Measurements from ENCODE around the gene HOXA3. TPM values are rescaled to one million over a fixed set of nuclear protein-coding genes. Genes with fewer than 3 reads are reported as not detected.
A peak's percentile ranks its signal among the peaks of the same experiment; 100 is the strongest.

HOXA3 gene
- total and polyA plus RNA-seq, 9 of the 15 experiments (the other 6 are each of a cell fraction or from before 2014, with no cell fraction given) = 0.04 to 0.13 TPM; not detected in 7

- Histone ChIP-seq H3K27ac (ENCODE audit: extremely low read depth, low read depth, low read length) (no peak overlapping the region), H3K9me3 (replicated peaks; ENCODE audit: control insufficient read depth, insufficient read depth, low read depth, low read length) (no peaks in the 10 kb centered on the region), H3K27me3 (ENCODE audit: control insufficient read depth in 2 of 2, insufficient read depth in 2 of 2, low read length in 2 of 2) (peaks cover 53 to 73% of the 10 kb centered on the region in 2 experiments), H3K4me2 (ENCODE audit: insufficient read depth, low read length) (no peak overlapping the region), H2AFZ (ENCODE audit: low read depth, low read length) (no peak overlapping the region), H3K9ac (ENCODE audit: insufficient read depth in 1 of 2, low read depth in 2 of 2, low read length in 2 of 2) (no peak overlapping the region), H3K4me3 (no peak overlapping the region), H3K9me1 (ENCODE audit: control insufficient read depth, insufficient read depth, low read length) (no peaks in the 10 kb centered on the region), H3K36me3 (ENCODE audit: control insufficient read depth, insufficient read depth, low read length) (no peaks in the 10 kb centered on the region), H3K4me1 (replicated peaks in 1 of 2; ENCODE audit: control insufficient read depth in 2 of 2, insufficient read depth in 2 of 2, low read length in 2 of 2) (peaks cover 0 to 17% of the 10 kb centered on the region in 2 experiments; a peak in 2 of 5 replicates), H4K20me1 (replicated peaks; ENCODE audit: control insufficient read depth, insufficient read depth, low read length) (no peaks in the 10 kb centered on the region), H3K79me2 (ENCODE audit: control insufficient read depth, insufficient read depth, low read length) (no peaks in the 10 kb centered on the region)
- CTCF ChIA-PET (ENCODE audit: low intra/inter-chr PET ratio) = no interaction called here
- no TSS peak for BruUV-seq (replicated peaks)
- 0 out of 2 replicates have a peak, but pooled peaks have one; percentile 25 for TF ChIP-seq EZH2 (IDR thresholded peaks at IDR 0.05; ENCODE audit: borderline replicate concordance, low read depth, low read length)
- no peak for TF ChIP-seq MAFF (IDR thresholded peaks at IDR 0.05; ENCODE audit: low read length)
- intact Hi-C loops (cut with micrococcal nuclease) = no loop called here
- POLR2A ChIA-PET = interaction anchor here (0.5 kb wide), 1 partner anchor 260 kb away, joined by 3 read pairs; no protein-coding TSS in a partner anchor
- FAIRE-seq (no peak), ATAC-seq (no peak), DNase-seq (ENCODE audit: extremely low read depth in 1 of 4, low spot score in 3 of 4) (no peak)
- 7% methylated on average over 29 of the region's 35 CpGs for WGBS (ENCODE audit: insufficient coverage, low coverage, missing lambda C conversion rate)
- in situ Hi-C loops (cut with MboI) = no loop called here
Observed at GRCh38 chr7:27097686-27098577, 54.5 kb downstream of the HOXA3 start.

- in situ Hi-C loops (cut with MboI) = no loop called here
- no peak overlapping the region for H3K4me2 ChIP-seq (ENCODE audit: insufficient read depth, low read length)
- no TSS peak for BruUV-seq (replicated peaks)
- no peak for ATAC-seq
- no peak overlapping the region for H3K27ac ChIP-seq (ENCODE audit: extremely low read depth, low read depth, low read length)
- H3K4me1 ChIP-seq (replicated peaks in 1 of 2; ENCODE audit: control insufficient read depth in 2 of 2, insufficient read depth in 2 of 2, low read length in 2 of 2) = peaks cover 0 to 15% of the 10 kb centered on the region in 2 experiments; a peak in 2 of 5 replicates
- no peaks in the 10 kb centered on the region for H3K9me3 ChIP-seq (replicated peaks; ENCODE audit: control insufficient read depth, insufficient read depth, low read depth, low read length)
- ChIA-PET CTCF (ENCODE audit: low intra/inter-chr PET ratio) (no interaction called here), POLR2A (no interaction called here)
- no peak for DNase-seq (ENCODE audit: extremely low read depth in 1 of 4, low spot score in 3 of 4)
- H3K27me3 ChIP-seq (ENCODE audit: control insufficient read depth in 2 of 2, insufficient read depth in 2 of 2, low read length in 2 of 2) = peaks cover 48 to 65% of the 10 kb centered on the region in 2 experiments
- no peaks in the 10 kb centered on the region for H4K20me1 ChIP-seq (replicated peaks; ENCODE audit: control insufficient read depth, insufficient read depth, low read length)
- H3K36me3 ChIP-seq (ENCODE audit: control insufficient read depth, insufficient read depth, low read length) = no peaks in the 10 kb centered on the region
- H2AFZ ChIP-seq (ENCODE audit: low read depth, low read length) = no peak overlapping the region
- FAIRE-seq = no peak
- no peaks in the 10 kb centered on the region for H3K9me1 ChIP-seq (ENCODE audit: control insufficient read depth, insufficient read depth, low read length)
- no peaks in the 10 kb centered on the region for H3K79me2 ChIP-seq (ENCODE audit: control insufficient read depth, insufficient read depth, low read length)
- H3K9ac ChIP-seq (ENCODE audit: insufficient read depth in 1 of 2, low read depth in 2 of 2, low read length in 2 of 2) = no peak overlapping the region
- intact Hi-C loops (cut with micrococcal nuclease) = no loop called here
- 5% methylated on average over 22 of the region's 41 CpGs for WGBS (ENCODE audit: insufficient coverage, low coverage, missing lambda C conversion rate)
- no peak overlapping the region for H3K4me3 ChIP-seq
- no peak for TF ChIP-seq SMARCA4 (IDR thresholded peaks at IDR 0.05)
- no peak for TF ChIP-seq FOXO4 (CRISPR knock-in tag; IDR thresholded peaks at IDR 0.05)
- TF ChIP-seq EGR1 (conservative IDR thresholded peaks at IDR 0.05) = no peak
- TF ChIP-seq POLR2AphosphoS2 (IDR thresholded peaks at IDR 0.05; ENCODE audit: low read length) = no peak
- TF ChIP-seq ARID3A (IDR thresholded peaks at IDR 0.05; ENCODE audit: borderline replicate concordance, low read depth, low read length) = no peak
- TF ChIP-seq POLR2A (conservative IDR thresholded peaks at IDR 0.05) = no peak
- no peak for TF ChIP-seq ZNF239 (CRISPR knock-in tag; IDR thresholded peaks at IDR 0.05)
Observed at GRCh38 chr7:27096768-27097514, 55.4 kb downstream of the HOXA3 start.

All from K562 (cell line).